Panc1 (cell line): ENCODE results near the gene BPGM. TPM values are rescaled to one million over a fixed set of nuclear protein-coding genes. Genes with fewer than 3 reads are reported as not detected.

ENCODE experiments used
- ATAC-seq: fragments of 200-7000 bp; cut with Tn5 transposase; 2 replicates; pipeline ENCODE4 v1.9.1; 2020; ENCODE audit warnings: mild to moderate bottlenecking, moderate library complexity
- BruUV-seq: library from RNA; stranded (reverse); fragments of 400-500 nt; replicated peaks from 2 replicates; lab custom pipeline; 2021; lab: Mats Ljungman, UMichigan
- CTCF ChIA-PET: fragments of 300-600 bp; sonication (Branson Sonifier 250); formaldehyde crosslinking; loops from one replicate; lab custom pipeline; 2022; ENCODE audit warnings: antibody characterized with exemption; lab: Charles Lee
- POLR2A ChIA-PET: fragments of 300-600 bp; sonication (Branson Sonifier 250); formaldehyde crosslinking; loops from one replicate; lab custom pipeline; 2022; ENCODE audit warnings: antibody characterized with exemption; lab: Charles Lee
- DNase-seq: peaks from one replicate; pipeline ENCODE4 v3.0.0-alpha.2; 2010; ENCODE audit warnings: low read depth, low spot score
- H3K27ac ChIP-seq: 2 replicates; pipeline ENCODE4 v1.5.1; 2011; ENCODE audit warnings: mild to moderate bottlenecking, low read length, inconsistent platforms
- H3K27me3 ChIP-seq: fragments of 200-500 bp; sonication (Bioruptor generic); 2 replicates; pipeline ENCODE4 v1.6.0; 2014; ENCODE audit warnings: low read length, inconsistent platforms; ENCODE audit not compliant: control insufficient read depth, insufficient read depth
- H3K36me3 ChIP-seq: fragments of 200-500 bp; sonication (Bioruptor generic); 2 replicates; pipeline ENCODE4 v1.5.1; 2014; ENCODE audit warnings: inconsistent platforms, mild to moderate bottlenecking, low read length, moderate library complexity; ENCODE audit not compliant: control insufficient read depth, insufficient read depth
- H3K4me1 ChIP-seq: 2 replicates; pipeline ENCODE4 v1.5.1; 2011; ENCODE audit warnings: inconsistent platforms, mild to moderate bottlenecking, low read length, moderate library complexity; ENCODE audit not compliant: control insufficient read depth, insufficient read depth
- H3K4me3 ChIP-seq, 2 experiments: 2 replicates each; pipeline ENCODE4 v1.5.1; 2011 to 2012; ENCODE audit warnings: low read depth in 2 of 2, low read length in 2 of 2, mild to moderate bottlenecking in 2 of 2, inconsistent platforms in 1 of 2, moderate library complexity in 1 of 2
- H3K9me3 ChIP-seq: fragments of 200-500 bp; sonication (Bioruptor generic); 2 replicates; pipeline ENCODE4 v1.5.1; 2014; ENCODE audit warnings: low read depth, mild to moderate bottlenecking, inconsistent platforms, low read length, moderate library complexity; ENCODE audit not compliant: control insufficient read depth, insufficient read depth
- POLR2AphosphoS5 ChIP-seq: IDR thresholded peaks from 2 replicates; pipeline ENCODE4 v1.6.1; 2012; ENCODE audit warnings: mild to moderate bottlenecking, low read depth, low read length, moderate library complexity
- SIN3A ChIP-seq: IDR thresholded peaks from 2 replicates; pipeline ENCODE4 v1.6.1; 2012; ENCODE audit warnings: low read depth, mild to moderate bottlenecking, low read length, moderate library complexity, borderline replicate concordance; ENCODE audit not compliant: insufficient read depth
- TCF7L2 ChIP-seq: IDR thresholded peaks from 2 replicates; pipeline ENCODE4 v1.6.1; 2011; ENCODE audit warnings: mild to moderate bottlenecking, low read depth, low read length, inconsistent platforms
- in situ Hi-C: cut with HindIII; loops from 2 replicates; pipeline ENCODE4 v1.10.0; 2016; ENCODE audit warnings: low sequenced_read_pairs, low pct_unique_long_range_greater_than_20kb
- intact Hi-C: fragments of 100-400 bp; cut with micrococcal nuclease; formaldehyde crosslinking; loops from one replicate; pipeline ENCODE4 v1.10.0; 2022; ENCODE audit not compliant: unreplicated experiment
- total RNA-seq: library from RNA; stranded (reverse); gene quantifications from one replicate; pipeline ENCODE4 v1.2.1, GENCODE V29; 2021; ENCODE audit not compliant: unreplicated experiment
- TF ChIP-seq, protein P1 (sequence below): fragments of 450-650 bp; IDR thresholded peaks from 2 replicates; pipeline ENCODE4 v1.5.1; 2017; ENCODE audit warnings: mild to moderate bottlenecking
- TF ChIP-seq, protein P2 (sequence below), 2 experiments: IDR thresholded peaks; 2 replicates each; pipeline ENCODE4 v1.6.1; 2011 to 2012; ENCODE audit warnings: low read depth in 2 of 2, control low read depth in 1 of 2, low read length in 1 of 2, mild to moderate bottlenecking in 1 of 2, moderate library complexity in 1 of 2; ENCODE audit not compliant: insufficient read depth in 1 of 2

BPGM gene
- total RNA-seq, 1 experiment from 2014 or later, result 10.7 TPM

DNA sequence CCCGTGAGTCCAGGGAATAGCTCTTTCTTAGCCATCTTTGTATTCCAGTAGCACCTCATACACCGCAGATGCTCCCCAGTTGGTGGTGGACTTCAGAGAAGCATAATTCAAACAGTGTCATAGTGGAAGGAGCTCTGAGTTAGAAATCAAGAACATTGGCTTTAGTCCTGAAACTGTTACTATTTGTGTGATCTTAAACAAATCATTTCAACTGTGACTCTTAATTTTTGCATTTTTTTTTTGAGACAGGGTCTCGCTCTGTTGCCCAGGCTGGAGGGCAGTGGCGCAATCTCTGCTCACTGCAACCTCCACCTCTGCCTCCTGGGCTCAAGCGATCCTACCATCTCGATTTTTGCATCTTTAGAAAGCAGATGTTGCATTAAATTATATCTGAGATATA is 1.8 kb downstream of the BPGM start:
- no peaks in the 10 kb centered on the region for H3K27me3 ChIP-seq
- no peak for TF ChIP-seq POLR2AphosphoS5
- TF ChIP-seq, protein P1, sequence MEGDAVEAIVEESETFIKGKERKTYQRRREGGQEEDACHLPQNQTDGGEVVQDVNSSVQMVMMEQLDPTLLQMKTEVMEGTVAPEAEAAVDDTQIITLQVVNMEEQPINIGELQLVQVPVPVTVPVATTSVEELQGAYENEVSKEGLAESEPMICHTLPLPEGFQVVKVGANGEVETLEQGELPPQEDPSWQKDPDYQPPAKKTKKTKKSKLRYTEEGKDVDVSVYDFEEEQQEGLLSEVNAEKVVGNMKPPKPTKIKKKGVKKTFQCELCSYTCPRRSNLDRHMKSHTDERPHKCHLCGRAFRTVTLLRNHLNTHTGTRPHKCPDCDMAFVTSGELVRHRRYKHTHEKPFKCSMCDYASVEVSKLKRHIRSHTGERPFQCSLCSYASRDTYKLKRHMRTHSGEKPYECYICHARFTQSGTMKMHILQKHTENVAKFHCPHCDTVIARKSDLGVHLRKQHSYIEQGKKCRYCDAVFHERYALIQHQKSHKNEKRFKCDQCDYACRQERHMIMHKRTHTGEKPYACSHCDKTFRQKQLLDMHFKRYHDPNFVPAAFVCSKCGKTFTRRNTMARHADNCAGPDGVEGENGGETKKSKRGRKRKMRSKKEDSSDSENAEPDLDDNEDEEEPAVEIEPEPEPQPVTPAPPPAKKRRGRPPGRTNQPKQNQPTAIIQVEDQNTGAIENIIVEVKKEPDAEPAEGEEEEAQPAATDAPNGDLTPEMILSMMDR, result no peak
- TF ChIP-seq, protein P2, sequence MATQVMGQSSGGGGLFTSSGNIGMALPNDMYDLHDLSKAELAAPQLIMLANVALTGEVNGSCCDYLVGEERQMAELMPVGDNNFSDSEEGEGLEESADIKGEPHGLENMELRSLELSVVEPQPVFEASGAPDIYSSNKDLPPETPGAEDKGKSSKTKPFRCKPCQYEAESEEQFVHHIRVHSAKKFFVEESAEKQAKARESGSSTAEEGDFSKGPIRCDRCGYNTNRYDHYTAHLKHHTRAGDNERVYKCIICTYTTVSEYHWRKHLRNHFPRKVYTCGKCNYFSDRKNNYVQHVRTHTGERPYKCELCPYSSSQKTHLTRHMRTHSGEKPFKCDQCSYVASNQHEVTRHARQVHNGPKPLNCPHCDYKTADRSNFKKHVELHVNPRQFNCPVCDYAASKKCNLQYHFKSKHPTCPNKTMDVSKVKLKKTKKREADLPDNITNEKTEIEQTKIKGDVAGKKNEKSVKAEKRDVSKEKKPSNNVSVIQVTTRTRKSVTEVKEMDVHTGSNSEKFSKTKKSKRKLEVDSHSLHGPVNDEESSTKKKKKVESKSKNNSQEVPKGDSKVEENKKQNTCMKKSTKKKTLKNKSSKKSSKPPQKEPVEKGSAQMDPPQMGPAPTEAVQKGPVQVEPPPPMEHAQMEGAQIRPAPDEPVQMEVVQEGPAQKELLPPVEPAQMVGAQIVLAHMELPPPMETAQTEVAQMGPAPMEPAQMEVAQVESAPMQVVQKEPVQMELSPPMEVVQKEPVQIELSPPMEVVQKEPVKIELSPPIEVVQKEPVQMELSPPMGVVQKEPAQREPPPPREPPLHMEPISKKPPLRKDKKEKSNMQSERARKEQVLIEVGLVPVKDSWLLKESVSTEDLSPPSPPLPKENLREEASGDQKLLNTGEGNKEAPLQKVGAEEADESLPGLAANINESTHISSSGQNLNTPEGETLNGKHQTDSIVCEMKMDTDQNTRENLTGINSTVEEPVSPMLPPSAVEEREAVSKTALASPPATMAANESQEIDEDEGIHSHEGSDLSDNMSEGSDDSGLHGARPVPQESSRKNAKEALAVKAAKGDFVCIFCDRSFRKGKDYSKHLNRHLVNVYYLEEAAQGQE (IDR thresholded peaks at IDR 0.05; ENCODE audit: insufficient read depth in 1 of 2, low read depth in 2 of 2, low read length in 1 of 2), result no peak
- no peak for TF ChIP-seq TCF7L2
- no peak for TF ChIP-seq SIN3A
- ATAC-seq (no peak), DNase-seq (no peak)
- BruUV-seq, result no TSS peak
- no peak overlapping the region for H3K27ac ChIP-seq
- no peaks in the 10 kb centered on the region for H3K9me3 ChIP-seq
- CTCF ChIA-PET, result no interaction called here
- H3K36me3 ChIP-seq, result no peaks in the 10 kb centered on the region; the same call in 1 of the 2 replicates
- H3K4me1 ChIP-seq, result peaks cover 6% of the 10 kb centered on the region; the same call in 1 of the 2 replicates
- POLR2A ChIA-PET, result no interaction called here
- in situ Hi-C loops, result no loop called here
- H3K4me3 ChIP-seq, result no peak overlapping the region; a peak in 1 of 4 replicates
- intact Hi-C loops, result no loop called here

DNA sequence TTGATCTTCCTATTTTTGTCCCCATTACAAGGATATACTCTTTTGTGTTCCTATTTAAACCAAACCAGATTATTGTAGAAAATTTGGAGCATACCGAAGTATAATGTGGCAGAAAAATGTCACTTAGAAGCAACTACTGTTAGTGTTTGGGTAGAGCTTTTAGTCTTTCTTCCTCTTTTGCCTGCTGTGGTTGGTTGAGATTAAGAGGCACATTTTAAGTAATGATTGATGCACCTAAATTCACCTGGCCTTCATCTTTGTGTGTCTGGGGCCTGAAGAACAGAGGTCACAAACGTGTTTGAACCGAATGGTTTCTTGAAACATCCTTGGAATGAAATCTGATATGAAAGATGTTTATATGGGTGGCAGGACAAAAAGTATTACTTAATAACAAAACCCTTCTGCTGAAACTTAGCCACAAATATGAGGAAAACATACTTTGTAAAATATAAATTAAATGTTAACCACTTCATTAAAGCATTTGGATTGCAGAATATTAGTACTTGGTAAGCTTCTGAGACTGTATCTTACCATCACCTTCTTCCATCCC is 2.6 kb downstream of the BPGM start:
- Histone ChIP-seq H3K9me3 (no peaks in the 10 kb centered on the region), H3K27ac (no peak overlapping the region), H3K27me3 (no peaks in the 10 kb centered on the region), H3K4me3 (no peak overlapping the region), H3K4me1 (peaks cover 6% of the 10 kb centered on the region; the same call in 1 of the 2 replicates), H3K36me3 (no peaks in the 10 kb centered on the region; the same call in 1 of the 2 replicates)
- intact Hi-C loops (no loop called here), in situ Hi-C loops (no loop called here)
- no peak for DNase-seq
- BruUV-seq, result no TSS peak
- ChIA-PET CTCF (no interaction called here), POLR2A (interaction anchor here (0.6 kb wide), 1 partner anchor 12 kb away, joined by 3 read pairs; no protein-coding TSS in a partner anchor)
- TF ChIP-seq, protein P1, result no peak
- TF ChIP-seq SIN3A, result no peak
- no peak for TF ChIP-seq TCF7L2
- no peak for ATAC-seq
